CD14-positive monocyte (primary cell): ENCODE data around the gene APOC1. TPM values are rescaled to one million over a fixed set of nuclear protein-coding genes. Genes with fewer than 3 reads are reported as not detected.
A peak's percentile ranks its signal among the peaks of the same experiment; 100 is the strongest.

Experiments
- DNase-seq, 3 donors: peaks; one replicate each; pipeline ENCODE4 v3.0.0-alpha.2; 2011 to 2022
- H2AFZ ChIP-seq: 2 replicates; pipeline ENCODE4 v1.6.0; 2012; ENCODE audit warnings: mild to moderate bottlenecking, low read depth, low read length, inconsistent platforms; ENCODE audit not compliant: insufficient read depth, poor library complexity, severe bottlenecking
- H3K27ac ChIP-seq, 2 donors: 1 replicate in 1 of 2; 2 replicates in 1 of 2; pipeline ENCODE4 v1.5.1; 2012 to 2013; ENCODE audit warnings: low read length in 2 of 2, control low read depth in 1 of 2, inconsistent platforms in 1 of 2, low read depth in 1 of 2, mild to moderate bottlenecking in 1 of 2
- H3K27me3 ChIP-seq, 2 donors: one replicate each; pipeline versions ENCODE4 v1.6.0 to v1.6.1; 2011 to 2013; ENCODE audit warnings: low read length in 2 of 2; ENCODE audit not compliant: control insufficient read depth in 2 of 2, insufficient read depth in 2 of 2
- H3K36me3 ChIP-seq, 2 donors: replicated peaks in 1 of 2; 1 replicate in 1 of 2; 2 replicates in 1 of 2; pipeline versions ENCODE4 v1.5.1 to v1.6.1; 2012 to 2013; ENCODE audit warnings: low read length in 2 of 2, control low read depth in 1 of 2, inconsistent platforms in 1 of 2, mild to moderate bottlenecking in 1 of 2; ENCODE audit not compliant: insufficient read depth in 2 of 2, control insufficient read depth in 1 of 2
- H3K4me1 ChIP-seq, 2 donors: 1 replicate in 1 of 2; 2 replicates in 1 of 2; pipeline versions ENCODE4 v1.5.1 to v1.6.1; 2012 to 2013; ENCODE audit warnings: low read length in 2 of 2, control low read depth in 1 of 2, inconsistent platforms in 1 of 2, mild to moderate bottlenecking in 1 of 2, moderate library complexity in 1 of 2; ENCODE audit not compliant: insufficient read depth in 2 of 2, control insufficient read depth in 1 of 2
- H3K4me2 ChIP-seq: replicated peaks from 2 replicates; pipeline ENCODE3; 2012; ENCODE audit warnings: low read length, moderate library complexity, mild to moderate bottlenecking; ENCODE audit not compliant: poor library complexity, severe bottlenecking; ENCODE audit errors: extremely low read depth
- H3K4me3 ChIP-seq, 3 experiments: fragments of 200-600 bp in 1 of 3; sonication (generic) in 1 of 3; replicated peaks in 1 of 3; 1 replicate in 2 of 3; 2 replicates in 1 of 3; pipeline ENCODE4 v1.5.1; 2011 to 2013; ENCODE audit warnings: low read length in 3 of 3, mild to moderate bottlenecking in 3 of 3, control low read depth in 2 of 3, low read depth in 2 of 3, inconsistent platforms in 1 of 3, moderate library complexity in 1 of 3
- H3K79me2 ChIP-seq: 2 replicates; pipeline ENCODE4 v1.6.0; 2012; ENCODE audit warnings: mild to moderate bottlenecking, control low read depth, inconsistent platforms, low read length, moderate library complexity; ENCODE audit not compliant: insufficient read depth
- H3K9ac ChIP-seq: 2 replicates; pipeline ENCODE4 v1.6.0; 2017; ENCODE audit warnings: low read length, mild to moderate bottlenecking; ENCODE audit not compliant: insufficient read depth, poor library complexity, severe bottlenecking
- H3K9me3 ChIP-seq, 2 donors: replicated peaks in 1 of 2; 1 replicate in 1 of 2; 2 replicates in 1 of 2; pipeline versions ENCODE4 v1.5.1 to v1.6.1; 2012 to 2013; ENCODE audit warnings: low read length in 2 of 2, control low read depth in 1 of 2; ENCODE audit not compliant: control insufficient read depth in 1 of 2, insufficient read depth in 1 of 2
- H4K20me1 ChIP-seq: 2 replicates; pipeline ENCODE4 v1.6.0; 2012; ENCODE audit warnings: mild to moderate bottlenecking, low read length, control low read depth, moderate library complexity; ENCODE audit not compliant: insufficient read depth
- H3K27ac Mint-ChIP-seq, 7 donors: one replicate each; pipeline ENCODE4 v1.8.0; 2020; ENCODE audit warnings: mild to moderate bottlenecking in 7 of 7, mixed read lengths in 7 of 7, moderate library complexity in 6 of 7, inconsistent platforms in 2 of 7
- H3K27me3 Mint-ChIP-seq, 3 donors: one replicate each; pipeline ENCODE4 v1.8.0; 2021 to 2022; ENCODE audit warnings: low read depth in 3 of 3, mild to moderate bottlenecking in 3 of 3, mixed read lengths in 3 of 3, moderate library complexity in 3 of 3, inconsistent platforms in 1 of 3
- H3K36me3 Mint-ChIP-seq, 2 donors: one replicate each; pipeline ENCODE4 v1.8.0; 2020; ENCODE audit warnings: mixed read lengths in 2 of 2, inconsistent platforms in 1 of 2, mild to moderate bottlenecking in 1 of 2
- H3K4me1 Mint-ChIP-seq: one replicate; pipeline ENCODE4 v1.8.0; 2020; ENCODE audit warnings: mild to moderate bottlenecking, mixed read lengths
- H3K4me3 Mint-ChIP-seq, 2 donors: one replicate each; pipeline ENCODE4 v1.8.0; 2020; ENCODE audit warnings: mild to moderate bottlenecking in 2 of 2, mixed read lengths in 2 of 2, moderate library complexity in 1 of 2
- H3K9me3 Mint-ChIP-seq, 7 donors: one replicate each; pipeline ENCODE4 v1.8.0; 2020 to 2022; ENCODE audit warnings: mixed read lengths in 7 of 7, mild to moderate bottlenecking in 6 of 7, moderate library complexity in 6 of 7, inconsistent platforms in 2 of 7
- WGBS: methylation state at CpG from one replicate; pipeline ENCODE4 v1.1.5; 2013; ENCODE audit warnings: missing lambda C conversion rate; ENCODE audit not compliant: insufficient coverage; 5-methylcytosine and 5-hydroxymethylcytosine counted together
- intact Hi-C, 2 donors: fragments of 100-400 bp; cut with micrococcal nuclease; formaldehyde crosslinking; loops; one replicate each; pipeline versions ENCODE4 v1.15.0 to v1.15.1; 2023
- polyA plus RNA-seq, 3 donors: library from polyadenylated mRNA; depleted of rRNA in 1 of 3; unstranded in 2 of 3; stranded (reverse) in 1 of 3; fragments of 300-500 nt in 2 of 3; fragments of >200 nt in 1 of 3; fragmentation: Illumina TruSeq in 2 of 3; gene quantifications; 1 replicate in 2 of 3; 2 replicates in 1 of 3; pipeline ENCODE4 v1.2.3, GENCODE V29; 2012 to 2021
- TF ChIP-seq, protein P1 (sequence below): fragments of 200-600 bp; IDR thresholded peaks from one replicate; pipeline ENCODE4 v1.8.0; 2022; ENCODE audit warnings: antibody characterized with exemption, mild to moderate bottlenecking

APOC1 gene
- polyA plus RNA-seq, 3 donors = 0.20 TPM; not detected in 2

DNA sequence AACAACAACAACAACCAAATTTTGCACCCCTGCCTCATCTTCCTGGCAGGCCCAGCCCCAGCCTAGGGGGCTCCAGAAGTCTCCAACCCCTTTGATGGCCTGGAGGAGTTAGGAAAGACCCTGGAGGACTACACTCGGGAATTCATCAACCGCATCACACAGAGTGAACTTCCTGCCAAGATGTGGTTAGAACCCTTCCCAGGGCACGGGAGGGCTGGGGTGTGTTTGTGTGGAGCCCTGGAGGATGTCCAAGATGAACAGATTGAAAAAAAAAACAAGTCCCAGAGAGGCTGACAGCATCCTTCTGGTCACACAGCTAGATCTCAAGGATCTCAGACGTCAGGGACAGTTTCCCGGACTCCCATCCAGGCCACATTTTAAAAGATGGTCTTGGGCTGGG lies 13.3 kb downstream of the APOC1 start:
- Mint-ChIP-seq H3K27ac (peak overlapping the region in 2 of 7 donors; percentile 36 to 38), H3K9me3 (no peaks in the 10 kb centered on the region), H3K36me3 (no peaks in the 10 kb centered on the region), H3K4me3 (no peak overlapping the region), H3K4me1 (peaks cover 34% of the 10 kb centered on the region), H3K27me3 (peaks cover 3 to 6% (median 3%) of the 10 kb centered on the region in 3 donors)
- Histone ChIP-seq H3K27me3 (no peaks in the 10 kb centered on the region), H4K20me1 (no peaks in the 10 kb centered on the region), H3K9ac (no peak overlapping the region), H3K27ac (no peak overlapping the region), H2AFZ (no peak overlapping the region), H3K79me2 (no peaks in the 10 kb centered on the region), H3K4me3 (no peak overlapping the region), H3K4me2 (no peak overlapping the region), H3K4me1 (peaks cover 31 to 32% of the 10 kb centered on the region in 2 donors), H3K36me3 (no peaks in the 10 kb centered on the region), H3K9me3 (no peaks in the 10 kb centered on the region)
- TF ChIP-seq, protein P1, sequence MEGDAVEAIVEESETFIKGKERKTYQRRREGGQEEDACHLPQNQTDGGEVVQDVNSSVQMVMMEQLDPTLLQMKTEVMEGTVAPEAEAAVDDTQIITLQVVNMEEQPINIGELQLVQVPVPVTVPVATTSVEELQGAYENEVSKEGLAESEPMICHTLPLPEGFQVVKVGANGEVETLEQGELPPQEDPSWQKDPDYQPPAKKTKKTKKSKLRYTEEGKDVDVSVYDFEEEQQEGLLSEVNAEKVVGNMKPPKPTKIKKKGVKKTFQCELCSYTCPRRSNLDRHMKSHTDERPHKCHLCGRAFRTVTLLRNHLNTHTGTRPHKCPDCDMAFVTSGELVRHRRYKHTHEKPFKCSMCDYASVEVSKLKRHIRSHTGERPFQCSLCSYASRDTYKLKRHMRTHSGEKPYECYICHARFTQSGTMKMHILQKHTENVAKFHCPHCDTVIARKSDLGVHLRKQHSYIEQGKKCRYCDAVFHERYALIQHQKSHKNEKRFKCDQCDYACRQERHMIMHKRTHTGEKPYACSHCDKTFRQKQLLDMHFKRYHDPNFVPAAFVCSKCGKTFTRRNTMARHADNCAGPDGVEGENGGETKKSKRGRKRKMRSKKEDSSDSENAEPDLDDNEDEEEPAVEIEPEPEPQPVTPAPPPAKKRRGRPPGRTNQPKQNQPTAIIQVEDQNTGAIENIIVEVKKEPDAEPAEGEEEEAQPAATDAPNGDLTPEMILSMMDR = no peak
- intact Hi-C loops = no loop called here
- no peak for DNase-seq
- 87% methylated on average over 2 of the region's 5 CpGs for WGBS

DNA sequence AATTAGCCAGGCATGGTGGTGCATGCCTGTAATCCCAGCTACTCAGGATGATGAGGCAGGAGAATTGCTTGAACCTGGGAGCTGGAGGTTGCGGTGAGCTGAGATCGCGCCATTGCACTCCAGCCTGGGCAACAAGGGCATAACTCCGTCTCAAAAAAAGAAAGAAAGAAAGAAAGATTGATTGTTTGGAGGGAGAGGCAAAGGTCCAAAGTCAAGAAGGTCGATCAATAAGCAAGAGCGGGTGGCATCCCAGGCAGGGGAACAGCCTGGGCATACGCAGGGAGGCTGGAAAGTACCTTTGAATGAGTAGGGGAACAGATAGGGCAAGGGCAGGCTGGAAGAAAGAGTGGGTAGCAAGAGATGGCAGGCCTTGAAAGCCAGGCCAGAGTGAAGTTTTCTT lies 15.7 kb downstream of the APOC1 start:
- H3K36me3 Mint-ChIP-seq = no peaks in the 10 kb centered on the region
- Histone ChIP-seq H3K79me2 (no peaks in the 10 kb centered on the region), H2AFZ (no peak overlapping the region), H4K20me1 (no peaks in the 10 kb centered on the region), H3K27me3 (no peaks in the 10 kb centered on the region), H3K9me3 (no peaks in the 10 kb centered on the region), H3K9ac (no peak overlapping the region), H3K4me3 (no peak overlapping the region), H3K27ac (no peak overlapping the region), H3K4me1 (peaks cover 22 to 24% of the 10 kb centered on the region in 2 donors), H3K36me3 (no peaks in the 10 kb centered on the region), H3K4me2 (no peak overlapping the region)
- no peak overlapping the region for H3K27ac Mint-ChIP-seq
- DNase-seq = no peak
- peaks cover 3 to 9% (median 3%) of the 10 kb centered on the region in 3 donors for H3K27me3 Mint-ChIP-seq
- H3K4me3 Mint-ChIP-seq = no peak overlapping the region
- no peaks in the 10 kb centered on the region for H3K9me3 Mint-ChIP-seq
- TF ChIP-seq, protein P1 = no peak
- H3K4me1 Mint-ChIP-seq = peaks cover 25% of the 10 kb centered on the region
- WGBS = 96% methylated on average over 7 of the region's 7 CpGs
- intact Hi-C loops = no loop called here
